DOHH2 (cell line): ENCODE data around the gene TMEM234.

Source experiments
- H3F3A ChIP-seq: fragments of 200-600 bp; sonication (generic), shearing (Covaris generic); 2 replicates; pipeline ENCODE4 v1.6.0; 2016; ENCODE audit warnings: antibody characterized with exemption, mild to moderate bottlenecking; ENCODE audit not compliant: control insufficient read depth, insufficient read depth
- H3K27ac ChIP-seq: fragments of 200-600 bp; sonication (generic); 2 replicates; pipeline ENCODE4 v1.5.1; 2014; ENCODE audit warnings: low read depth, mild to moderate bottlenecking, low read length, moderate library complexity
- H3K27me3 ChIP-seq: fragments of 200-600 bp; sonication (generic); 2 replicates; pipeline ENCODE4 v1.6.1; 2014; ENCODE audit warnings: mild to moderate bottlenecking, low read length, mixed read lengths; ENCODE audit not compliant: control insufficient read depth
- H3K36me3 ChIP-seq: fragments of 200-600 bp; sonication (generic); 2 replicates; pipeline ENCODE4 v1.6.1; 2014; ENCODE audit warnings: mild to moderate bottlenecking, low read length, moderate library complexity, mixed read lengths; ENCODE audit not compliant: control insufficient read depth
- H3K4me1 ChIP-seq: fragments of 200-600 bp; sonication (generic); 2 replicates; pipeline ENCODE4 v1.6.1; 2014; ENCODE audit warnings: mild to moderate bottlenecking, low read length, mixed read lengths; ENCODE audit not compliant: control insufficient read depth
- H3K4me2 ChIP-seq: fragments of 200-600 bp; sonication (generic); 2 replicates; pipeline ENCODE4 v1.6.0; 2014; ENCODE audit warnings: mild to moderate bottlenecking, low read length, moderate library complexity
- H3K4me3 ChIP-seq: fragments of 200-600 bp; sonication (generic); 2 replicates; pipeline ENCODE4 v1.5.1; 2014; ENCODE audit warnings: mild to moderate bottlenecking, low read length, mixed read lengths
- H3K79me2 ChIP-seq: fragments of 200-600 bp; sonication (generic); 2 replicates; pipeline ENCODE4 v1.6.1; 2014; ENCODE audit warnings: mild to moderate bottlenecking, low read length, mixed read lengths; ENCODE audit not compliant: control insufficient read depth
- H3K9me2 ChIP-seq: fragments of 200-600 bp; sonication (generic); replicated peaks from 2 replicates; pipeline ENCODE4 v1.6.1; 2014; ENCODE audit warnings: mild to moderate bottlenecking, low read length, mixed read lengths; ENCODE audit not compliant: control insufficient read depth
- H3K9me3 ChIP-seq: fragments of 200-600 bp; sonication (generic); 2 replicates; pipeline ENCODE4 v1.6.1; 2014; ENCODE audit warnings: antibody characterized with exemption, low read length, mixed read lengths; ENCODE audit not compliant: control insufficient read depth, insufficient read depth
- H4K20me1 ChIP-seq: fragments of 200-600 bp; sonication (generic); 2 replicates; pipeline ENCODE4 v1.6.0; 2014; ENCODE audit warnings: low read depth, mild to moderate bottlenecking, antibody characterized with exemption, low read length, moderate library complexity; ENCODE audit not compliant: control insufficient read depth, insufficient read depth
- CTCF ChIP-seq: fragments of 200-600 bp; sonication (generic); IDR thresholded peaks from one replicate; pipeline ENCODE4 v1.5.1; 2014; ENCODE audit warnings: antibody characterized with exemption, mild to moderate bottlenecking, low read depth, low read length; ENCODE audit not compliant: poor library complexity, severe bottlenecking
- EZH2phosphoT487 ChIP-seq: fragments of 200-600 bp; sonication (generic); IDR thresholded peaks from 2 replicates; pipeline ENCODE4 v1.6.1; 2017; ENCODE audit warnings: borderline replicate concordance, mild to moderate bottlenecking, antibody characterized with exemption, low read length, moderate library complexity, mixed read lengths

The TMEM234 gene

GRCh38 chr1:32180186-32181060, 41.7 kb downstream of the TMEM234 start:
- peaks cover 3% of the 10 kb centered on the region; the same call in 1 of the 2 replicates for H4K20me1 ChIP-seq
- H3K27ac ChIP-seq: peak overlapping the region; percentile 73
- peaks cover 51% of the 10 kb centered on the region for H3K79me2 ChIP-seq
- no peaks in the 10 kb centered on the region for H3K27me3 ChIP-seq
- peak overlapping the region; percentile 87 for H3K4me3 ChIP-seq
- H3K9me2 ChIP-seq: no peaks in the 10 kb centered on the region
- TF ChIP-seq EZH2phosphoT487 (no peak), CTCF (no peak)
- H3F3A ChIP-seq: peaks cover 17% of the 10 kb centered on the region
- H3K9me3 ChIP-seq: no peaks in the 10 kb centered on the region
- H3K36me3 ChIP-seq: peaks cover 45% of the 10 kb centered on the region
- H3K4me2 ChIP-seq: peak overlapping the region; percentile 97
- H3K4me1 ChIP-seq: peaks cover 32% of the 10 kb centered on the region

- Histone ChIP-seq H3K27me3 (no peaks in the 10 kb centered on the region), H3K9me2 (no peaks in the 10 kb centered on the region), H4K20me1 (peaks cover 3% of the 10 kb centered on the region; the same call in 1 of the 2 replicates), H3F3A (peaks cover 17% of the 10 kb centered on the region), H3K9me3 (no peaks in the 10 kb centered on the region), H3K36me3 (peaks cover 40% of the 10 kb centered on the region), H3K4me1 (peaks cover 32% of the 10 kb centered on the region), H3K79me2 (peaks cover 45% of the 10 kb centered on the region), H3K27ac (peak within 1 kb of the TSS; percentile 73), H3K4me2 (peak within 1 kb of the TSS; percentile 97), H3K4me3 (peak within 1 kb of the TSS; percentile 87)
- TF ChIP-seq CTCF: no peak
- TF ChIP-seq EZH2phosphoT487: no peak
Measured at GRCh38 chr1:32179443-32180185, 42.5 kb downstream of the TMEM234 start, which contains the start of gene TXLNA. Gene TXLNA (plus strand): TSS chr1:32179675. CDS start chr1:32180346, 671 bp downstream.

GRCh38 chr1:32179193-32179442, 43.0 kb downstream of the TMEM234 start:
- H3K36me3 ChIP-seq: peaks cover 35% of the 10 kb centered on the region
- TF ChIP-seq EZH2phosphoT487 (no peak), CTCF (no peak)
- H3K4me2 ChIP-seq: peak overlapping the region; percentile 97
- H3K27me3 ChIP-seq: no peaks in the 10 kb centered on the region
- H3F3A ChIP-seq: peaks cover 17% of the 10 kb centered on the region
- H4K20me1 ChIP-seq: peaks cover 3% of the 10 kb centered on the region; the same call in 1 of the 2 replicates
- H3K9me2 ChIP-seq: no peaks in the 10 kb centered on the region
- H3K4me3 ChIP-seq: peak overlapping the region; percentile 87
- H3K9me3 ChIP-seq: no peaks in the 10 kb centered on the region
- H3K27ac ChIP-seq: peak overlapping the region; percentile 73
- peaks cover 32% of the 10 kb centered on the region for H3K4me1 ChIP-seq
- H3K79me2 ChIP-seq: peaks cover 40% of the 10 kb centered on the region
